ENCODE results near the gene PLA2G4A.

Gene PLA2G4A

DNA sequence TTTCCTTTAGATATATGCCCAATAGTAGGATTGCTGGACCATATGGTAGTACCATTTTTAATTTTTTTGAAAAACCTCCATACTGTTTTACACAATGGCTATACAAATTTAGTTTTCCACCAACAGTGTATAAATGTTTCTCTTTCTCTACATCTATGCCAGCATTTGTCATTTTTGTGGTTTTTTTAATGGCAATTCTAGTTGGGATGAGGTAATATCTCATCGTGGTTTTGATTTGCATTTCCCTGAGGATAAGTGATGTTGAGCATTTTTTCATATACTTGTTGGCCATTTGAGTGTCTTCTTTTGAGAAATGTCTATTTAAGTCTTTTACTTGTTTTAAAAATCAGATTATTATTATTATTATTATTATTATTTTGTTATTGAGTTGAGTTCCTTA is 35.5 kb downstream of the PLA2G4A start:
- Histone ChIP-seq H3K27me3 (ENCODE audit: insufficient read depth, poor library complexity, severe bottlenecking) (no peaks in the 10 kb centered on the region), H3K27ac (replicated peaks) (no peak overlapping the region), H3K4me3 (replicated peaks; ENCODE audit: insufficient read depth, low read length) (no peak overlapping the region)
- TF ChIP-seq, protein P1, sequence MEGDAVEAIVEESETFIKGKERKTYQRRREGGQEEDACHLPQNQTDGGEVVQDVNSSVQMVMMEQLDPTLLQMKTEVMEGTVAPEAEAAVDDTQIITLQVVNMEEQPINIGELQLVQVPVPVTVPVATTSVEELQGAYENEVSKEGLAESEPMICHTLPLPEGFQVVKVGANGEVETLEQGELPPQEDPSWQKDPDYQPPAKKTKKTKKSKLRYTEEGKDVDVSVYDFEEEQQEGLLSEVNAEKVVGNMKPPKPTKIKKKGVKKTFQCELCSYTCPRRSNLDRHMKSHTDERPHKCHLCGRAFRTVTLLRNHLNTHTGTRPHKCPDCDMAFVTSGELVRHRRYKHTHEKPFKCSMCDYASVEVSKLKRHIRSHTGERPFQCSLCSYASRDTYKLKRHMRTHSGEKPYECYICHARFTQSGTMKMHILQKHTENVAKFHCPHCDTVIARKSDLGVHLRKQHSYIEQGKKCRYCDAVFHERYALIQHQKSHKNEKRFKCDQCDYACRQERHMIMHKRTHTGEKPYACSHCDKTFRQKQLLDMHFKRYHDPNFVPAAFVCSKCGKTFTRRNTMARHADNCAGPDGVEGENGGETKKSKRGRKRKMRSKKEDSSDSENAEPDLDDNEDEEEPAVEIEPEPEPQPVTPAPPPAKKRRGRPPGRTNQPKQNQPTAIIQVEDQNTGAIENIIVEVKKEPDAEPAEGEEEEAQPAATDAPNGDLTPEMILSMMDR (IDR thresholded peaks at IDR 0.05; ENCODE audit: insufficient read depth, low read length): no peak
- no peak for TF ChIP-seq POLR2AphosphoS5 (IDR thresholded peaks at IDR 0.05; ENCODE audit: low read depth)
- TF ChIP-seq, protein P2, sequence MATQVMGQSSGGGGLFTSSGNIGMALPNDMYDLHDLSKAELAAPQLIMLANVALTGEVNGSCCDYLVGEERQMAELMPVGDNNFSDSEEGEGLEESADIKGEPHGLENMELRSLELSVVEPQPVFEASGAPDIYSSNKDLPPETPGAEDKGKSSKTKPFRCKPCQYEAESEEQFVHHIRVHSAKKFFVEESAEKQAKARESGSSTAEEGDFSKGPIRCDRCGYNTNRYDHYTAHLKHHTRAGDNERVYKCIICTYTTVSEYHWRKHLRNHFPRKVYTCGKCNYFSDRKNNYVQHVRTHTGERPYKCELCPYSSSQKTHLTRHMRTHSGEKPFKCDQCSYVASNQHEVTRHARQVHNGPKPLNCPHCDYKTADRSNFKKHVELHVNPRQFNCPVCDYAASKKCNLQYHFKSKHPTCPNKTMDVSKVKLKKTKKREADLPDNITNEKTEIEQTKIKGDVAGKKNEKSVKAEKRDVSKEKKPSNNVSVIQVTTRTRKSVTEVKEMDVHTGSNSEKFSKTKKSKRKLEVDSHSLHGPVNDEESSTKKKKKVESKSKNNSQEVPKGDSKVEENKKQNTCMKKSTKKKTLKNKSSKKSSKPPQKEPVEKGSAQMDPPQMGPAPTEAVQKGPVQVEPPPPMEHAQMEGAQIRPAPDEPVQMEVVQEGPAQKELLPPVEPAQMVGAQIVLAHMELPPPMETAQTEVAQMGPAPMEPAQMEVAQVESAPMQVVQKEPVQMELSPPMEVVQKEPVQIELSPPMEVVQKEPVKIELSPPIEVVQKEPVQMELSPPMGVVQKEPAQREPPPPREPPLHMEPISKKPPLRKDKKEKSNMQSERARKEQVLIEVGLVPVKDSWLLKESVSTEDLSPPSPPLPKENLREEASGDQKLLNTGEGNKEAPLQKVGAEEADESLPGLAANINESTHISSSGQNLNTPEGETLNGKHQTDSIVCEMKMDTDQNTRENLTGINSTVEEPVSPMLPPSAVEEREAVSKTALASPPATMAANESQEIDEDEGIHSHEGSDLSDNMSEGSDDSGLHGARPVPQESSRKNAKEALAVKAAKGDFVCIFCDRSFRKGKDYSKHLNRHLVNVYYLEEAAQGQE (IDR thresholded peaks at IDR 0.05; ENCODE audit: insufficient replicate concordance, low read depth): no peak
- TF ChIP-seq SPI1 (IDR thresholded peaks at IDR 0.05; ENCODE audit: borderline replicate concordance, low read depth): no peak
- TF ChIP-seq GABPA (IDR thresholded peaks at IDR 0.05; ENCODE audit: low read depth): no peak
- no peak for DNase-seq (ENCODE audit: low read depth in 1 of 2, low spot score in 1 of 2)

DNA sequence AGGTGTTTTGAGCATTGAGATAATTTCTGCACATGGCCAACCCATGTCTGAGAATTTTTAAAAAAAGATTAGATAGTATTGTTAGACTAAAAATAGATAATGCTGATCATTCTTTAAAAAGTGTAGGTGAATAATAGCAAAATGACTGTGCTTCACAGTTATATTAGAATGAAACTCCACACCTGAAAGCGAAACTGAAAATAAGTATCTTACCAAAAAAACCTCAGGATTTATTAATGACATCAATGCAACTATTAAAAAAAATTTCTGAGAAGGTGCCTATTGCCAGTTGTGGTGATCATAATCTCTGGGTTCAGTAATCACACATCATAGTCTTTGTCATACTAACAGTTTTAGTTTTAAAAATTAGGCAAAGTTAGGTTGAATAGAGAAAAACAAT is 36.5 kb downstream of the PLA2G4A start:
- H3K4me3 ChIP-seq (replicated peaks; ENCODE audit: insufficient read depth, low read length): no peak overlapping the region

DNA sequence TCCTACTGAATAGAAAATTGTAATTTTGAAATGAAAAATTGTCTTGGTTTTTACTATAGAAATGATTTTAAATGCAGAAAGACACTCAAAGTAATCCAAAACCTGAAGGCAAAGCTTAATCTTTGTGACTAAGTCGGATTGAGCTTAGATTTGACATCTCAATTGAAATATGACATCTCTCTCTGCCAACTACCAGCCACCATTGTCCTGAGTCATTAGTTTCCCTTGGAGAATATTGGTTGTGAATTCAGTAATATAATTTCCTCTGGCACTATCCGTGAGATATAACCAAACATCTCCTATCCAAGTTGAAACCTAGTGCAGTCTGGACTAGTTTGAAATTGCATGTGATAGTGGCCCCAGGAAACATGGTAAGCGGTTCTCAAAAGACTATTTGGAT is 37.1 kb downstream of the PLA2G4A start:
- H3K27ac ChIP-seq (replicated peaks): no peak overlapping the region
- no peak for DNase-seq (ENCODE audit: low read depth in 1 of 2, low spot score in 1 of 2)
- H3K27me3 ChIP-seq (ENCODE audit: insufficient read depth, poor library complexity, severe bottlenecking): no peaks in the 10 kb centered on the region
- TF ChIP-seq POLR2AphosphoS5 (IDR thresholded peaks at IDR 0.05; ENCODE audit: low read depth) (no peak), SPI1 (IDR thresholded peaks at IDR 0.05; ENCODE audit: borderline replicate concordance, low read depth) (no peak), GABPA (IDR thresholded peaks at IDR 0.05; ENCODE audit: low read depth) (no peak)
- TF ChIP-seq, protein P1 (IDR thresholded peaks at IDR 0.05; ENCODE audit: insufficient read depth, low read length): no peak
- TF ChIP-seq, protein P2 (IDR thresholded peaks at IDR 0.05; ENCODE audit: insufficient replicate concordance, low read depth): no peak
- no peak overlapping the region for H3K4me3 ChIP-seq (replicated peaks; ENCODE audit: insufficient read depth, low read length)

More for the DNA sequence above, 36.5 kb downstream of the PLA2G4A start:
- H3K27me3 ChIP-seq (ENCODE audit: insufficient read depth, poor library complexity, severe bottlenecking): no peaks in the 10 kb centered on the region
- TF ChIP-seq POLR2AphosphoS5 (IDR thresholded peaks at IDR 0.05; ENCODE audit: low read depth): no peak
- TF ChIP-seq, protein P1 (IDR thresholded peaks at IDR 0.05; ENCODE audit: insufficient read depth, low read length): no peak
- TF ChIP-seq SPI1 (IDR thresholded peaks at IDR 0.05; ENCODE audit: borderline replicate concordance, low read depth): no peak
- no peak for TF ChIP-seq GABPA (IDR thresholded peaks at IDR 0.05; ENCODE audit: low read depth)
- TF ChIP-seq, protein P2 (IDR thresholded peaks at IDR 0.05; ENCODE audit: insufficient replicate concordance, low read depth): no peak
- no peak overlapping the region for H3K27ac ChIP-seq (replicated peaks)
- DNase-seq (ENCODE audit: low read depth in 1 of 2, low spot score in 1 of 2): no peak
